ENCODE data around the gene CES4A.
"Not testable (repeated sequence)": the region's sequence is repeated elsewhere in the genome, so short reads cannot be mapped to it uniquely, and the experiment has no call there.

The CES4A gene

DNA sequence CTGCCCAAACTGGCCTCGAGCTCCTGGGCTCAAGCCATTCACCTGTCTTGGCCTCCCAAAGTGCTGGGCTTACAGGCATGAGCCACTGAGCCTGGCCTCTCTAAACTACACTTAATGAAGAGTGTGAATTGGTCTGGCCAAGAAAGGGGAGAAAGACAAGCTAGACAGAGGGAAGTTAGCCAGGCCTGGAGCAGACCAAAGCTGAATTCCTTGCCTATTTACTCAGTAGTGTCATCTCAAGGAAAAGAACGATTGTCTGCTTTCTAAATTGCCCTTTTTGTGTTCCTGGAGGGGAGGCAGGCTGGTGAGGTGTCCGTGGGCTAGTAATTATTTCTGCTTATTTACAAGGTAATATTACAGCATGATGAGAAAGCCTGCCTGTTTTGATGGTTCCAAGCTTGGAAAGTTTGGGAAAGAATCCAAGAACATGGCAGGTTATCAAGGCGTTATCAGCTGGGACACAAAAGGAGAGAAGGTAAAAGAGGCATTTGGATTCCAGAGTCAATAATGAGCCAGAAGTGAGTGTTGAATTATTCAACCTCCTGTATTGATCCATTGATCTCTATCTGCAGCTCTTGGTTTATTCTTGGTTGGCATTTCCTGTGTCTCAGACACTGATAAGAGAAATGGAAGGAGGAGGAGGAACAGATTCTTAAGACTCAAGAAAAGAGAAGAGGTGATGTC lies 34.3 kb downstream of the CES4A start:
- no peak for DNase-seq (ENCODE audit: low spot score)

DNA sequence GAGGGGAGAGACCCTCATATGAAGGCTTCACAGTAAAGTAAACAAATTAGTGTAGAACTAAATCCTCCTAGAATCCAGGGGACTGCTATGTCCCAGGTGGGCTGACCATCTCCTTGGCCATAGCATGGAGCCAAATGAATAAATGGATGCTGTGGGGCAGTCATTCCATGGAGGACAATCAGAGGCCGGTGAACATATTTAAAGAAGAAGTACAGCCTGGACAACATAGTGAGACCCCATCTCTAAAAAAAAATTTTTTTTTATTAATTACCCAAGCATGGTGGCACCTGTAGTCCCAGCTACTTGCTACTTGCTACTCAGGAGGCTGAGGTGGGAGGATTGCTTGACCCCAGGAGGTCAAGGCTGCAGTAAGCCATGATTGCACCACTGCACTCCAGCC lies 35.3 kb downstream of the CES4A start:
- no peak for DNase-seq (ENCODE audit: low spot score)

DNA sequence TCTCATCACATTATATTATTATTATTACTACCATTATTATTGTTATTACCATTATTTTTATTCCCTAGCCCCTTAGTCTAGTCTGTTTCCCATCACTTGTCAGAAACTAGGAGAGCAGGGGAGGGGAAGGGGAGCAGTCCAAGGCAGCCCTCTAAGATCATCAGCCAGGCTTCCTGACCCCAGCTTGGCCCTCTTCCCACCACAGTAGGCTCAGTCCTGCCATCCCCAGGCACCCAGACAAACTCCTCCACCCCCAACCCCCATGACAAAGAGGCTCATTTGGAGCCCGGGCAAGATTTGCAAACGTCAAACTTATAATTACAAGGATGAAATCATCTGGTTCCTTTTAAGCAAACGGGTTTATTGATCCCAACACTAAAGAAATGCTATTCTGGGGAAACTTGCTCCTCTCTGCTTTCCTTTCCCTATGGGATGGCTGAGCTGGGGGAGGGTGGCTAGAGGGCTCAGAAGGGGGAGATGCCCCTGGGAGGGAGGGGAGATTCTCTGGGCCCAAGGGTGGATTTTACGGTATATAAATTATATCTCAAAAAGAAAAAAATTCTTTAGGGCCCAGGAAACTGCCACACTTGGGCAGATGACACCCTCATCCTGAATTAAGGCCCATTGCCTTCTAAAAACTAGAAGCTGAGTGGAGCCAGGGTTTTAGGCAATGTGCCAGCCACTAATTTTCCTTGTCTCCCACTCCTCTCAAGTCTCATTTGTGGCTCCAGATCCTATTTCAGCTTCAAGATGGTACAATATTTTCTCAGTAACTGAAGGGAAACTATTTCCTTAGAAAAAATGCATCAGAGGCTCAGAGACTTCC lies 36.2 kb downstream of the CES4A start:
- no peak for DNase-seq (ENCODE audit: low spot score)

DNA sequence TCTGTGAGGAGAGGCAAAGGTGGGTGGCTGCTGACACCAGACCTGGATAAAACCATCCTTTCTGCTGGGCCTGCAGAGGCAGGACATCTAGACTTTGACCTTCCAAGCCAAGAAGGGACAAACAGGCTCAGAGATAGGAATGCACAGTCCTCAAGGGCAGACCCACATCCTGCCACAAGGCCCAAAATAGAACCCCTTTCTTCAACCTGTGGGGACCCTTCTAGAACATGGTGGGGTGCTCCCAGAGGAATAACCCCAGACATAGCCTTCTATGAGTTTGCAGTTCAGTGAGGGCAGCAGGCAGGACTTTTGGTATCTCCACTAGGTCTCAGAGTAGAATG lies 36.8 kb downstream of the CES4A start:
- no peak for DNase-seq (ENCODE audit: low spot score)

DNA sequence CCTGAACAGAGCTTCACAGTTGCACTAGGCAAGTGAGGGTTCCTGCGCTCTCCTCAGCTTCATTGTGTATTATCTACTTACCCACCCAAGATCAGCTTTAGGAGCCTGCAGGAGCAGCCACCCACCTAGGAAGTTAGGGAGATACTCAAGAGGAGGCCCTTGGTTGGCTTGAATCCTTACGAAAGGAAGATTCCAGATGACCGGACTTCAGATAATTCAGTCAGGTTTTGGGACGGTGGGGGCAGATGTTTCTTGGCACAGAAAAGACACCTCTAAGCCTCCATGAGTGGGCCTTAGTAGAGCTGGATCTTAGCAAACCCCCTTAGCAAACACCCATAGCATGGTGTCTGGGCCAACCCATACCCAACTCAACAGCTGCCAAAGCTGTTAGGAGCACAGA lies 38.2 kb downstream of the CES4A start:
- DNase-seq (ENCODE audit: low spot score), result no peak

DNA sequence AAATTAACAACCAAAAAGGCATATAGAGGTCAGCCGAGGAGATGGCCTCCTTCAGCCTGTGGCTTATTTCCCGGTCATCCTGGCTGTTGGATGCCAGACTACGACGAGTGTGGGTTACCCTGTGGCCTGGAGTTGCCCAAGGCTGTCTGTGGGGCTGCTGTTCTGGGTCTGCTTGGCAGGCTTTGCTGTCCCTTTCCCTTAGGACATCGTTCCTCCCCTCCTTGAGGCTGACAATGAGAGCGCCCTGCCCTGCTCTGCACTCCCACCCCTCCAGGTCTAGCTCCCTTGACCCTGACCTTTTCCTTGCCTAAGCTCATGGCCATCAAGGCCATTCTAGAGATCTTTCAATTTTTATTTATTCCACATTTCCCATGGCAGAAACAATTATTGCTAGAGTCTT lies 38.7 kb downstream of the CES4A start:
- no peak for DNase-seq (ENCODE audit: low spot score)

DNA sequence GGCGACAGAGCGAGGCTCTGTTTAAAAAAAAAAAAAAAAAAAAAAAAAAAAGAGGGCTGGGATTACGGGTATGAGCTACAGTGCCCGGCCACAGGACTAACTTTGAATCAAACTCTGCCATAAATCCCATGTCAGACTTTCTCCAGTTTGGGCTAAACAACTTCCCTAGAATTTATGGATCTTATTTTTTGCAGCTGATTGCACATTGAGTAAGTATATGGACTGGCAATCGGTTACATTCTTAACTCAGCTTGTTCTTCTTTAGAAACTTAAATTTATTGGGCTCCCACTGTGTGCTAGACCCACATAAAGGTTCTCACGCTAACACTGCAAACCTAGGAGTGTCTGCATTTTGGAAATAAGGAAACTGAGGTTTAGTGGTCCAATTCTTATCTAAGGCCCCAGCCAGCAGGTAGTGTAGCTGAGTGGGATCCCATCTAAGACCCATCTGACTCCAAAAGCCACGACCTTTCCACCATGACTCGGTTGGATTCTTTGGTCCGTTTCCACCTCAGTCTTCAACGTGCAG lies 39.8 kb downstream of the CES4A start:
- DNase-seq (ENCODE audit: low spot score), result no peak

DNA sequence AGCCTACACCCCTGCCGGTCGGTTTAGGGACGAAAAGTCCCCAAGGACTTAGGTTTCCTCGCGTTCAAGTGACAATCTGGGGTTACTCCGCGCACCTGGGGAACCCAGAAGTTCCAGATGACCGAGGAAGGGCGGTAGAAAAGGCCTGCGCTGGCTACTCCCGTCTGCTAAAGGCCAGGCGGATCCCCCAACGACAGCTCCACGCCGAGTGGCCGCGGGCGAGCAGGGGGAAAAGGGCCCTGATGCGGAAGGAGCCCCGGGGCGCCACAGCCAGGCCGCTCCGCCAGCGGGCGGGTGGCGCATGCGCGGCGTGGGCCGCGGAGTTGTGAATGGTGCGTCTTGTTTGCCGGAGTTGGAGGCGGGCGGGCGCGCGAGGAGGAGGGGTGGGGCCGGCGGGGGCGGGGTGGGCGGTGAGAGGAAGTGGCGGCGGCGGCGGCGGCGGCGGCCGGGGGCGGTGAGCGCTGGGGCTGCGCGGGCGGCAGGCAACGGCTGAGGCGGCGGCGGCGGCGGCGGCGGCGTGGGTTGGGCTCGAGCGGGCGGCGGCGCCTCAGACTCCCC lies 40.4 kb downstream of the CES4A start, which contains the start of gene CBFB:
Gene CBFB (plus strand): TSS at position 454 of the 558 bp plus-strand sequence. CDS start 259 bp downstream, outside the sequence.
- peak; percentile 93 for DNase-seq (ENCODE audit: low spot score)

DNA sequence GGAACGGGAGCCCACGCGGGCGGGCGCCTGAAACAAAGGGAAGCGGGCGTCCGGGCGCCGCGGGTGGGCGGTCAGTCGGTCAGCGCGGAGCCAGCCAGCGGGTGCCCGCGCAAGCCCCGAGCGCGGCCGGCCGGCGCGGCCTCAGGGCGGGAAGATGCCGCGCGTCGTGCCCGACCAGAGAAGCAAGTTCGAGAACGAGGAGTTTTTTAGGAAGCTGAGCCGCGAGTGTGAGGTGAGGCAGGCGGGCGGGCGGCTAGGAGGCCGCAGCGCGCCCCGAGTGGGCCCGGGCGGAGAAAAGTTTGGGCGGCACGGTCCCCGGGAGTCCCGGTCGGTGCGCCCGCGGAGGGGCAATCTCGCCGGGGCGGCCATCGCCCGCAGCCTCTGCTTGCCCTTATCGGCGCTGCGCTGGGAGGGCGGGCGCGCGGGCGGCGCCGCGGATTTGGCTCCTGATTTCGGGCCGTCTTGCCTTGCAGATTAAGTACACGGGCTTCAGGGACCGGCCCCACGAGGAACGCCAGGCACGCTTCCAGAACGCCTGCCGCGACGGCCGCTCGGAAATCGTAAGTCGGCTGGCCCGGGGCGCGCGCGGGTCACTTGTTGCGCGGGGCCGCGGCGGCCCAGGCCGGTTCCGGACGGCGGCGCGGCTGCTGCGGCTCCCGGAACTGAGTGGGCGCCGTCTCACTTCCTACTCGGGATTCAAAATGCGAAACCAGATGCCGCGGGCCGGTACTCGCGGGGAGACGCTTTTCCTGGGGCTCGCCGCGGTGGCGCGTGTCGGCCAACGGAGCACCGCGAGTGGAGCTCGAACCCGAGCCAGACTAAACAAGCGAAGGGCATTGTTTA lies 41.1 kb downstream of the CES4A start:
- DNase-seq (ENCODE audit: low spot score), result peak; percentile 44

DNA sequence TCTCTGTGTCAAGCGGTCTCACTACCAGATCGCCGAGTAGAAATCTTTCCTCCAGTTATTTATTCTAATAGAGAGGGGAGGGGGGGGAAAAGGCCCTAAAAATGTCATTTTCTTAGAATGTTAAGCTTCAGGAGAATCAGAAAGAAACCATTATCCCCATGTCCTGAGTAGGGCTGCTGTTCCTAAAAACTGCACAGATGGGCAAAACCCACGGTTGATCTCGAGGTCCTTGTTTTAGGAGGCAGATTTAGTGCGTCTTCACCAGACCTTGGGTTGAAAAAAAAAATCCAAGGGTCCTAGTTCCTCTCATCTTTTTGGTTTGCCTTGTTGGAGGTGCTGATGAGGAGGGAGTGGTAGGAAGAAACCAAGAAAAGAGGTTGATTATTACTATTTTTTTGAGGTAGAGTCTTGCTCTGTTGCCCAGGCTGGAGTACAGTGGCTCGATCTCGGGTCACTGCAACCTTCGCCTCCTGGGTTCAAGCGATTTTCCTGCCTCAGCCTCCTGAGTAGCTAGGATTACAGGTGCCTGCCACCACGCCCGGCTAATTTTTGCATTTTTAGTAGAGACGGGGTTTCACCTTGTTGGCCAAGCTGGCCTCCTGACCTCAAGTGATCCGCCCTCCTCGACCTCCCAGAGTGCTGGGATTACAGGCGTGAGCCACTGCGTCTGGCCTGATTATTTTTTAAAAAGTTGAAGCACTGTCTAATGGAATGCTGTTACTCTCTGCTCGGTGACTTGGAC lies 42.0 kb downstream of the CES4A start:
- no peak for DNase-seq (ENCODE audit: low spot score)

DNA sequence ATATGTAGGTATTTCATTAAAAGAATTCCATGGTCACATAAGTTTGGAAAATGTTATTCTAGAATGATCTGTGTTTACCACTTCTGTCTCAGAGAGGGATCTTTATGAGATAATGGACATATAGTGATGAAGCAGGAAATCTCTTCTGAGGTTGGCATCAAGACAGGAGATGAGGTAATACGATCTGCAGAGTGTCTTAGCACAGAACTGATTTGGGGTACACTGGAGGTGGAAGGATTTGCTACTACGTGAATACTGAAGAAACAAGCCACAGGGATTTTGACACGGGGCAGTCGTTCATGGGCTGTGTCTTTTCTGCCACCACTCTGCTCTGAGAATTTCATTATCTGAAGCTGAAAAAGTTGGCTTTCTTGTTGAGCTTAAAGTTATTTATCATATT lies 46.1 kb downstream of the CES4A start:
- no peak for DNase-seq (ENCODE audit: low spot score)

DNA sequence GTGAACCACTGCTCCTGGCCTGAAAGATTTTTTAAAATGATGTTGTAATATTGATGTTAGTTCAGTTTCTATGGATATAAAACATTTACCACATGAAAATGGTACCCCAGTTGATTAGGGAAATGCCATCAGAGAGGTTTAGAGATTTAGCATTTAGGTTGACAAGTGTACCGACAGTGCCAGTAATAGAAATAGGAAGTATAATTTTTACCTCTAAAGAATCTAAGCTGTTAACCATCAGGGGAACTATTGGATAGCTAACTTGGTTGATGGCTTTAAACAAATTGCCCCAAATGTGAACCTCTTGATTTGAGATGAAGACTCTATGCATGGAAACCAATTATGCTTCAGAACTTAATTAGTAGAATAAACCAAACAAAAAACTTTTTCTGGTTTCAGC lies 47.0 kb downstream of the CES4A start:
- no peak for DNase-seq (ENCODE audit: low spot score)

DNA sequence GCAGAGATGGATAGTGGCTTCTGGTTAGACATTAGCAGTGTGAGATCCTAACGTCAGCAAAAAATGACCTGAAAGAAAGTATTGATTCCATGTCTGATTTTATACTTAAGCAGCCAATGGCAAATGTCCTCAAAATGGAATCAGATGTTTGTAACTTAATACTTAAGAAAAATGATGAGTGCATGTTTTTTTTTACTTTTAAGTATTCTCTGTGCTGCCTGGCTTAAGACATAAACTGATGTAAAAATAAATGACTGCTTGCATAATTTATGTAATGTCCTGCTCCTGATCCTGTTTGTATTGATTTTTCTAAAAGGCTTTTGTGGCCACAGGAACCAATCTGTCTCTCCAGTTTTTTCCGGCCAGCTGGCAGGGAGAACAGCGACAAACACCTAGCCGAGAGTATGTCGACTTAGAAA lies 47.9 kb downstream of the CES4A start:
- no peak for DNase-seq (ENCODE audit: low spot score)

DNA sequence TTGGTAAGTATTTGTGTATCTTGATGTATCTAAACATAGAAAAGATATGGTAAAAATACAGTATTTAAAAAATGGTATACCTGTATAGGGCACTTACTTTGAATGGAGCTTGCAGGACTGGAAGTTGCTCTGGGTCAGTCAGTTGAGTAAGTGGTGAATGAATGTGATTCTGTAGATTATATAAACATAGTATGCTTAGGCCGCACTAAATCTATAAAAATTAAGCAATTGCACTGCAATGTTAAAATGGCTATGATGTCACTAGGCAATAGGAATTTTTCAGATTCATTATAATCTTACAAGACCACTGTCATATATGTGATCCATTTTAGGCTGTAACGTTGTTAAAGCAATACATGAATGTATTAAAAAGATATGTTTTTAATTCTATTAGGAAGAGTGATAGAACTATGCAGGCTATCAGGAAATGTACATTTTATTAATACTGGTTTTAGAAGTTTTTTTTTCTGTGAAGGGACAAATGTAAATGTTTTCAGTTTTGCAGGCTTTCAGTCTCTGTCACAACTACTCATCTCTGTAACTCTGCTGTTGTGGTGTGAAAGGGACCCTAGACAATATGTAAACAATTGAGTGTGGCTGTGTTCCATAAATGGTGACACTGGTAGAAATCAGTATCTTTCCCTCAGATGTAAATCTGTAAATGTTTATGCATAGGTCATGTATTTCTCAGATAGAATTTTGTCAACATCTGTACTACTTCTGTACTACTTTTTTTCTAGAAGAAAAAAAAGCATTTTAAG lies 51.1 kb downstream of the CES4A start:
- no peak for DNase-seq (ENCODE audit: low spot score)

DNA sequence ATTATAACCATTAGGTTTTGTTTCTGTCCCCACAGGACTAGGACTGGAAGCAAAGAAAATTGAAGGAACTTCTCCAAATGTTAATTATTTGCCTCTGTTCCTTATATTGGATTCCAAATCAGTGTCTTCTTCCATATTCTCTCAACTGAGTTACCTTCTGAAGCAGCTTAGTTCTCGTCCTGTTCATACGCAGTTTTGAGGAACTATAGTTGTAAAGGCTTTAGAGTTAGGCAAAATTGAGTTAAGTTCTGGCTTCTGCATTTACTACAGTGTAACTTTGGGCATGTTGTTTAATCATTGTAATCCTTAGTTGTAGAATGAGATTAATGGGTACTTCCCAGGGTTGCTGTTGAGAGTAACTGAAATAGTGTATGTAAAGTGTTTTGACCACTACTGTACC lies 51.8 kb downstream of the CES4A start:
- no peak for DNase-seq (ENCODE audit: low spot score)

DNA sequence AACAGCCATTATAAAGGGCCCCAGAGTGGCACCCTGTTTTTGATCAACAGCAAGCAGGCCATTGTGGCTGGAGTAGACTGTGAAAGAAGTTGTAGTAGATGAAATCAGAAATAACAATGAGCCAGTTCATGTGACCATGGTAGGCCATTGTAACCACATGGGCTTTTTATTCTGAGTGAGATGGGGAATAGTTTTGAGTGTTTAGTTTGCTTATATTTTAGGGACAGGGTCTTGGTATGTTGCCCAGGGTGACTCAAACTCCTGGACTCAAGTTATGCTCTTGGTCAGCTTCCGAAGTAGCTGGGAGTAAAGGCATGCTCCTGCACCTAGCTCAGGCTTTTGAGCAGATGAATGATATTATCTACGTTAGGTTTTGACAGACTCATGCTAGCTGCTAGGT lies 52.5 kb downstream of the CES4A start:
- peak; percentile 37 for DNase-seq (ENCODE audit: low spot score)

DNA sequence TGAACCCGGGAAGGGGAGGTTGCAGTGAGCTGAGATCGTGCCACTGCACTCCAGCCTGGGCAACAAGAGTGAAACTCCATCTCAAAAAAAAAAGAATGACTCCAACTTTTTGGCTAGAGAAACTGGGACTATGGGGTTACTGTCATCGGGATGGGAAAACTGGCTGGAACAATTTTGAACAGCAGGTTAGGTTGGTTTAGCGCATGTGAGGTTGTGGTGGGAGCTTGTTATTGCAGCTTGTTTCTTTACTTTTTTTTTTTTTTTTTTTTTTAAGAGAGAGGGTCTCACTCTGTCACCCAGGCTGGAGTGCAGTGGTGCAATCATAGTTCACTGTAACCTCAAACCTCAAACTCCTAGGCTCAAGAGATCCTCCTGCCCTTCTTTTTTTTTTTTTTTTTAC lies 53.1 kb downstream of the CES4A start:
- DNase-seq (ENCODE audit: low spot score), result not testable (repeated sequence)

DNA sequence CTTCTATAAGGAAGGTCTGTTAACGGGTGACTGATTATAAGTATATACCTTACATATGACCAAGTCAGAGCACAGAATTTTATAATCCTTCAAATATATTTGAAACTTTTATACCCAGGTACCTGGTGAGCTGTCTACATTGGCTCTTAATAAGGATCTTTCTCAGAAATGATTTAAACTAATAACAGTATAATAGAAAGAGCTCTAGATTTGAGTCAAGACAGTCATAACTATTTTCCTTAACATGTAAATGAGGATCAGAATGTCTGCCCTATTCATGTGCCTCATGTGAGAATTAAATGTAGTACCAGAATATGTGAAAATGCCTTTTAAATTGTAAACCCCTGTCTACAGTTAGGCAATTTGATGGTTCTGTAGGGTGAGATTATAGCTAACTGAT lies 55.0 kb downstream of the CES4A start:
- no peak for DNase-seq (ENCODE audit: low spot score)

DNA sequence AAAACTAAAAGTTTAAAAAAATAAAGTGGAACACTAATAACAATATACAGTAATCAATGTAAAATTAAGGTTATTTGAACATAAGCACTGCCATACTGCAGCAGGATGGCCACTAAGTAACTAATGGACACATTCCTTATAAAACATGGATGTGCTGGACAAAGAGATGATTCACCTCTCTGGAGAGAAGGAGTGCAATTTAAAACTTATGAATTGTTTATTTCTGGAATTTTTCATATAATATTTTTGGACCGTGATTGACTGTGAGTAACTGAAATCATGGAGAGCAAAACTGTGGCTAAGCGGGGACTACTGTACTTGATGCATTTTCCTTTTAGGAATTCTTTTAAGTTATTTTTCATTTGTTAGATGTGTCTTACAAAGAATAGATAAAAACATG lies 62.4 kb downstream of the CES4A start:
- no peak for DNase-seq (ENCODE audit: low spot score)

DNA sequence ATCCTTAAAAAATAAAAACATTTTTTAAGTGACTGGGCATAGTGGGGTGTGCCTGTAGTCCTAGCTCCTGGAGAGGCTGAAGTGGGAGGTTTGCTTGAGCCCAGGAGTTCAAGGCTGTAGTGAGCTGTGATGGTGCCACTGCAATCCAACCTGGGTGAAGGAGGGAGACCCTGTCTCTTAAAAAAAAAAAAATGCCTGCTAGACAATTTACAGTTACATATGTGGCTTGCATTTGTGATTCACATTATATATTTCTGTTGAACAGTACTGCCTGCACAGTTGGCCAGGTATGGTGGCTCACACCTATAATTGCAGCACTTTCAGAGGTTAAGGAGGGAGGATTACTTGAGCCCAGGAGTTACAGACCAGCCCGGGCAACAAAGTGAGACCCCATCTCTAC lies 64.0 kb downstream of the CES4A start:
- no peak for DNase-seq (ENCODE audit: low spot score)
